NCI-H510A treated with DMSO at 0.1 percent for 48 hours (cell line): ENCODE measurements around the gene RPL18A.

ENCODE experiments used
- DNase-seq: peaks from one replicate; lab custom pipeline; 2025; lab: John Stamatoyannopoulos, UW

The RPL18A gene

GRCh38 chr19:17910791-17911360 is 51.2 kb downstream of the RPL18A start:
- no peak for DNase-seq
